ENCODE measurements around the gene CNBD2. TPM values are rescaled to one million over a fixed set of nuclear protein-coding genes. Genes with fewer than 3 reads are reported as not detected.

CNBD2 gene
- total RNA-seq, 1 experiment from 2014 or later, result 3.4 TPM

DNA sequence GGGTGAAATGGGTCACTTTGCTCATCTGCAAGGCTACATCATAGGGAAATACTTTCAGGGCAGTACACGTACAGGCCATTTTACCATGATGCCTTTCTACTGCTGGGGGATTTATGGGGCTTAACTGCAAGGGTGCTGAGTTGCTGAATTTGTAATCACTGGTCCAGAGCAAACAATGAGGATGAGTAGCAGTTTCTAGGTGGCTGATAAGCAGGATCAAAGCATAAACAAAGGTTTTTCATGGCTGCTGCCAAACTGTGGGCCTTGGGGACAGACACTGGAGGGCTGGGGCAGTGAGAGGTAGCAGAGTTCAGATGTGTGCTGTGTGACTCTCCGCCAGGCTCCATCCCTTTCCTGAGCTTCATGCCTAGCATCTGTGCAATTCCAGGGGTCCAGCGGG is 68.3 kb downstream of the CNBD2 start:
- no peaks in the 10 kb centered on the region for H3K36me3 Mint-ChIP-seq (ENCODE audit: insufficient read depth, unreplicated experiment)
- DNase-seq (ENCODE audit: unreplicated experiment), result no peak
- ChIA-PET CTCF (interaction anchor here (0.6 to 1.0 kb wide), 2 partner anchors 44 to 102 kb away, joined by 3 to 5 read pairs; no protein-coding TSS in a partner anchor), POLR2A (no interaction called here)
- H3K27me3 Mint-ChIP-seq (ENCODE audit: insufficient read depth, unreplicated experiment), result no peaks in the 10 kb centered on the region
- no peak overlapping the region for H3K27ac Mint-ChIP-seq (ENCODE audit: low read depth, unreplicated experiment)
- no peak overlapping the region for H3K4me3 Mint-ChIP-seq (ENCODE audit: unreplicated experiment)
- TF ChIP-seq, protein P1, sequence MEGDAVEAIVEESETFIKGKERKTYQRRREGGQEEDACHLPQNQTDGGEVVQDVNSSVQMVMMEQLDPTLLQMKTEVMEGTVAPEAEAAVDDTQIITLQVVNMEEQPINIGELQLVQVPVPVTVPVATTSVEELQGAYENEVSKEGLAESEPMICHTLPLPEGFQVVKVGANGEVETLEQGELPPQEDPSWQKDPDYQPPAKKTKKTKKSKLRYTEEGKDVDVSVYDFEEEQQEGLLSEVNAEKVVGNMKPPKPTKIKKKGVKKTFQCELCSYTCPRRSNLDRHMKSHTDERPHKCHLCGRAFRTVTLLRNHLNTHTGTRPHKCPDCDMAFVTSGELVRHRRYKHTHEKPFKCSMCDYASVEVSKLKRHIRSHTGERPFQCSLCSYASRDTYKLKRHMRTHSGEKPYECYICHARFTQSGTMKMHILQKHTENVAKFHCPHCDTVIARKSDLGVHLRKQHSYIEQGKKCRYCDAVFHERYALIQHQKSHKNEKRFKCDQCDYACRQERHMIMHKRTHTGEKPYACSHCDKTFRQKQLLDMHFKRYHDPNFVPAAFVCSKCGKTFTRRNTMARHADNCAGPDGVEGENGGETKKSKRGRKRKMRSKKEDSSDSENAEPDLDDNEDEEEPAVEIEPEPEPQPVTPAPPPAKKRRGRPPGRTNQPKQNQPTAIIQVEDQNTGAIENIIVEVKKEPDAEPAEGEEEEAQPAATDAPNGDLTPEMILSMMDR (IDR thresholded peaks at IDR 0.05; ENCODE audit: unreplicated experiment), result no peak
- no peaks in the 10 kb centered on the region for H3K9me3 Mint-ChIP-seq (ENCODE audit: unreplicated experiment)
- intact Hi-C loops (cut with micrococcal nuclease), result loop anchor here (5.0 kb wide), 2 partner anchors 39 to 101 kb away; no protein-coding TSS in a partner anchor
- no peaks in the 10 kb centered on the region for H3K4me1 Mint-ChIP-seq (ENCODE audit: insufficient read depth, unreplicated experiment)
- BruUV-seq (replicated peaks), result no TSS peak

DNA sequence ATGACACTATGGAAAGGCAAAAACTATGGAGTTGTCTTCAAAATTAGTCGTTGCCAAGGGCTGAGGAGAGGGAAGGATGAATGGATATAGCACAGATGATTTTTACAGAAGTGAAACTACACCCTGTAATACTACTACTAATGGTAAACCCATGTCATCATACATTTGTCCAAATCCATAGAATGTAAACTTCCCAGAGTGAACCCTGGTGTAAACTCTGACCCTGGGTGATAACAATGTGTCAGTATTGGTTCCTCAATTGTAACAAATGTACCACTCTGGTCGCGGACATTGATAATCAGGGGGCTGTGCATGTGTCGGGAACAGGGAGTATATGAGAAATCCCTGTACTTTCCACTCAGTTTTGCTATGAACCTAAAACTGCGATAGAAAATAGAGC is 72.2 kb downstream of the CNBD2 start:
- TF ChIP-seq, protein P1 (IDR thresholded peaks at IDR 0.05; ENCODE audit: unreplicated experiment), result no peak
- Mint-ChIP-seq H3K36me3 (ENCODE audit: insufficient read depth, unreplicated experiment) (peaks cover 20% of the 10 kb centered on the region), H3K4me1 (ENCODE audit: insufficient read depth, unreplicated experiment) (no peaks in the 10 kb centered on the region), H3K27me3 (ENCODE audit: insufficient read depth, unreplicated experiment) (no peaks in the 10 kb centered on the region), H3K27ac (ENCODE audit: low read depth, unreplicated experiment) (no peak overlapping the region), H3K9me3 (ENCODE audit: unreplicated experiment) (no peaks in the 10 kb centered on the region), H3K4me3 (ENCODE audit: unreplicated experiment) (no peak overlapping the region)
- no TSS peak for BruUV-seq (replicated peaks)
- POLR2A ChIA-PET, result interaction anchor here (1.8 kb wide), 1 partner anchor 24 kb away, joined by 5 read pairs; no protein-coding TSS in a partner anchor
- intact Hi-C loops (cut with micrococcal nuclease), result no loop called here
- no peak for DNase-seq (ENCODE audit: unreplicated experiment)
- CTCF ChIA-PET, result interaction anchor here (0.6 to 1.2 kb wide), 4 partner anchors 16 to 95 kb away, joined by 3 to 4 read pairs (median 3); no protein-coding TSS in a partner anchor

DNA sequence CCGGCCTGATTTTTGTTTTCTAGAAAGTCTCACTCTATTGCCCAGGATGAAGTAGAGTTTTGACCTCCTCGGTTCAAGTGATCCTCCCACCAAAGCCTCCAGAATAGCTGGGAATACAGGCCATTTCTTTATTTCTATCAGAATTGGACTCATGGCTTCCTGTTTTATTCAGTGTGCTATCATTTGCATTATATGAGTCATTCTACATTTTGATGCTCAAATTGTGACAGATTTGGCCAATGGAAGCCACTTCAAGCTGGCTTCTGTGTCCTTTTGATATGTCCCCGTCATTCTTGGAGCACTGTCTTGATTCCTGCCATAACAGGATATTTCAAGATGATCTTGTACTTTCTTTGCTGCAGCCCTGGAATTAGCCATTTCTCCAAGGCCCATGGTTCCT is 75.1 kb downstream of the CNBD2 start:
- intact Hi-C loops (cut with micrococcal nuclease), result no loop called here
- TF ChIP-seq, protein P1 (IDR thresholded peaks at IDR 0.05; ENCODE audit: unreplicated experiment), result no peak
- POLR2A ChIA-PET, result interaction anchor here (1.4 to 1.8 kb wide), 3 partner anchors 42 to 99 kb away, joined by 3 to 6 read pairs (median 6); no protein-coding TSS in a partner anchor
- no peak overlapping the region for H3K4me3 Mint-ChIP-seq (ENCODE audit: unreplicated experiment)
- peaks cover 10% of the 10 kb centered on the region for H3K4me1 Mint-ChIP-seq (ENCODE audit: insufficient read depth, unreplicated experiment)
- peaks cover 43% of the 10 kb centered on the region for H3K36me3 Mint-ChIP-seq (ENCODE audit: insufficient read depth, unreplicated experiment)
- H3K27ac Mint-ChIP-seq (ENCODE audit: low read depth, unreplicated experiment), result no peak overlapping the region
- H3K9me3 Mint-ChIP-seq (ENCODE audit: unreplicated experiment), result no peaks in the 10 kb centered on the region
- no TSS peak for BruUV-seq (replicated peaks)
- CTCF ChIA-PET, result interaction anchor here (1.0 to 1.8 kb wide), 3 partner anchors 51 to 112 kb away, joined by 5 to 11 read pairs (median 10); no protein-coding TSS in a partner anchor
- H3K27me3 Mint-ChIP-seq (ENCODE audit: insufficient read depth, unreplicated experiment), result no peaks in the 10 kb centered on the region
- no peak for DNase-seq (ENCODE audit: unreplicated experiment)

DNA sequence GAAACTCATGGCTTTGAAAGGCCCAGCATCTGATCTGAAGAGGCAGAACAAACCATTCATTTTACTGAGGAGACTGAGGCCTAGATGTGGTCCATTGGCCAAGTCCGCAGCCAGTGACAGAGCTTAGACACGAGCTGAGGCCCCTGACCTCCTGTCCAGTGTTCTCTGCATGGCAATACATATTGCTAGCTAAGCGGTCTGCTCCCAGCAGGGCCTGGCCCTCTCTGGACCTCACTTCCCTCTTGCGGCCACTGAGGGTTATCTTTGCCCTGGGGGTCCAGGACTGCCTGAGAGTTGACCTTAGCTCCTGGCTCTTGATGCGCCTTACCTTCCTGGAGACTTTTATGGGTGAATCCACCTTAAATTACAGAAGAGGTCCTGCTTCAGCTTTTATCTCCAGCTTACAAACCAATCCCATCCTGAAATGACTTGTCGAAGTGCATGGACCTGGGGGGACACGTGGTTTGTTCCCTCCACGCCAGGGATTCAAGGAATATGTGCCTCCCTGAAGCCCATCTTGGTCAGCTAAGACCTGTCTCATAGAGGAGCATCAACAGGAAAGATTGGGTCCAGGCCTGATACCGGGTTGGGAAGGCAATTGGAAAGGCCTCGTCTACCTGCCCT is 75.6 kb downstream of the CNBD2 start:
- TF ChIP-seq, protein P1 (IDR thresholded peaks at IDR 0.05; ENCODE audit: unreplicated experiment), result no peak
- no peak overlapping the region for H3K4me3 Mint-ChIP-seq (ENCODE audit: unreplicated experiment)
- H3K36me3 Mint-ChIP-seq (ENCODE audit: insufficient read depth, unreplicated experiment), result peaks cover 49% of the 10 kb centered on the region
- no peak for DNase-seq (ENCODE audit: unreplicated experiment)
- H3K9me3 Mint-ChIP-seq (ENCODE audit: unreplicated experiment), result no peaks in the 10 kb centered on the region
- H3K27me3 Mint-ChIP-seq (ENCODE audit: insufficient read depth, unreplicated experiment), result no peaks in the 10 kb centered on the region
- ChIA-PET CTCF (interaction anchor here (1.0 to 1.8 kb wide), 3 partner anchors 52 to 112 kb away, joined by 5 to 11 read pairs (median 10); no protein-coding TSS in a partner anchor), POLR2A (interaction anchor here (1.3 to 1.8 kb wide), 4 partner anchors 21 to 99 kb away, joined by 3 to 6 read pairs (median 6); no protein-coding TSS in a partner anchor)
- no peak overlapping the region for H3K27ac Mint-ChIP-seq (ENCODE audit: low read depth, unreplicated experiment)
- H3K4me1 Mint-ChIP-seq (ENCODE audit: insufficient read depth, unreplicated experiment), result peaks cover 14% of the 10 kb centered on the region
- no TSS peak for BruUV-seq (replicated peaks)
- intact Hi-C loops (cut with micrococcal nuclease), result no loop called here

Data from MCF 10A (cell line).